Spleen (tissue), 11 donors: Measurements from ENCODE around the gene ADAMTS14. TPM values are rescaled to one million over a fixed set of nuclear protein-coding genes. Genes with fewer than 3 reads are reported as not detected.

Source experiments
- DNase-seq: peaks from one replicate; pipeline ENCODE4 v3.0.0-alpha.2; 2020
- H3K27ac ChIP-seq, 8 donors: fragments of 200-600 bp; sonication (generic) in 7 of 8; 1 replicate in 4 of 8; 2 replicates in 4 of 8; pipeline versions ENCODE4 v1.5.0 to v1.8.0; 2016 to 2021; ENCODE audit warnings: inconsistent platforms in 4 of 8, mild to moderate bottlenecking in 4 of 8, moderate library complexity in 1 of 8
- H3K27me3 ChIP-seq, 7 donors: fragments of 200-600 bp; sonication (generic) in 6 of 7; replicated peaks in 1 of 7; 1 replicate in 4 of 7; 2 replicates in 3 of 7; pipeline versions ENCODE4 v1.5.0 to v1.8.0; 2016 to 2021; ENCODE audit warnings: inconsistent platforms in 3 of 7, mild to moderate bottlenecking in 1 of 7
- H3K36me3 ChIP-seq, 6 donors: fragments of 200-600 bp; sonication (generic) in 5 of 6; 1 replicate in 4 of 6; 2 replicates in 2 of 6; pipeline versions ENCODE4 v1.5.0 to v1.8.0; 2016 to 2021; ENCODE audit warnings: inconsistent platforms in 2 of 6
- H3K4me1 ChIP-seq, 6 donors: fragments of 200-600 bp; sonication (generic) in 5 of 6; 1 replicate in 3 of 6; 2 replicates in 3 of 6; pipeline versions ENCODE4 v1.5.0 to v1.8.0; 2016 to 2021; ENCODE audit warnings: inconsistent platforms in 3 of 6
- H3K4me3 ChIP-seq, 8 donors: fragments of 200-600 bp; sonication (generic) in 7 of 8; 1 replicate in 4 of 8; 2 replicates in 4 of 8; pipeline versions ENCODE4 v1.5.0 to v1.8.0; 2016 to 2021; ENCODE audit warnings: inconsistent platforms in 4 of 8, mild to moderate bottlenecking in 4 of 8, moderate library complexity in 2 of 8
- H3K9me3 ChIP-seq, 8 donors: fragments of 200-600 bp; sonication (generic) in 7 of 8; 1 replicate in 4 of 8; 2 replicates in 4 of 8; pipeline versions ENCODE4 v1.5.0 to v1.8.0; 2016 to 2021; ENCODE audit warnings: inconsistent platforms in 4 of 8
- CTCF ChIP-seq, 11 experiments: fragments of 200-600 bp in 7 of 11; fragments of 450-650 bp in 4 of 11; sonication (generic) in 4 of 11; IDR thresholded peaks in 8 of 11; conservative IDR thresholded peaks in 3 of 11; 1 replicate in 7 of 11; 2 replicates in 4 of 11; pipeline versions ENCODE4 v1.4.0 to v1.8.0; 2016 to 2021; ENCODE audit warnings: antibody characterized with exemption in 11 of 11, inconsistent platforms in 4 of 11, mild to moderate bottlenecking in 1 of 11
- POLR2A ChIP-seq, 3 donors: fragments of 450-650 bp; IDR thresholded peaks; one replicate each; pipeline ENCODE4 v1.5.1; 2017; ENCODE audit warnings: antibody characterized with exemption in 3 of 3, mild to moderate bottlenecking in 1 of 3
- POLR2AphosphoS5 ChIP-seq, 3 donors: sonication (generic); formaldehyde crosslinking; IDR thresholded peaks; one replicate each; pipeline ENCODE4 v1.5.1; 2017; ENCODE audit warnings: antibody characterized with exemption in 3 of 3
- WGBS, 5 donors: extraction: QIAGEN DNeasy Blood & Tissue Kit in 3 of 5; methylation state at CpG; one replicate each; pipeline versions ENCODE4 v1.1.5 to v1.1.7; 2013 to 2018; 5-methylcytosine and 5-hydroxymethylcytosine counted together
- intact Hi-C: fragments of 100-400 bp; cut with DNase I; formaldehyde crosslinking; loops from one replicate; pipeline ENCODE4 v1.15.0; 2023; ENCODE audit warnings: low total_unique reads
- polyA plus RNA-seq, 3 donors: library from polyadenylated mRNA; stranded (reverse); fragments of 200-250 nt; gene quantifications; one replicate each; pipeline ENCODE4 v1.2.1, GENCODE V29; 2013
- total RNA-seq, 7 donors: library from RNA; depleted of rRNA in 3 of 7; stranded (reverse); fragments of >200 nt in 3 of 7; fragmentation: NEBNext Ultra II Directional in 4 of 7; extraction: Animal tissue kit (Norgen Biotek cat#: 25700) in 4 of 7; gene quantifications; one replicate each; pipeline versions ENCODE4 v1.1.0 to v1.2.1, GENCODE V29; 2016 to 2021
- donor health status: healthy with polysubstance abuse.
- donor health status: DM: no; HTN: no; CAD: no; lungs with moderate emphysema.
- donor health status: DM: no; HTN: no; CAD: no.
- donor health status: Bipolar disorder and iron deficiency.
- donor health status: healthy.
- donor health status: DM: no; HTN: no; CAD: no.
- donor health status: DM: yes; HTN: yes; CAD: no.

Gene ADAMTS14
- total and polyA plus RNA-seq, 10 donors, result 0.09 to 1.2 (median 0.36) TPM

GRCh38 chr10:70678250-70678635 is 5.9 kb downstream of the ADAMTS14 start:
- TF ChIP-seq POLR2A (IDR thresholded peaks at IDR 0.05), result no peak
- TF ChIP-seq POLR2AphosphoS5 (IDR thresholded peaks at IDR 0.05), result no peak
- no peak for TF ChIP-seq CTCF (IDR thresholded peaks at IDR 0.05 in 8 of 11, conservative IDR thresholded peaks at IDR 0.05 in 3 of 11)
- H3K27me3 ChIP-seq, result peaks cover 0 to 25% (median 12%) of the 10 kb centered on the region in 7 donors
- H3K4me1 ChIP-seq, result peaks cover 0 to 14% (median 2%) of the 10 kb centered on the region in 6 donors
- 84 to 93% (median 89%) methylated on average over 3 of the region's 3 CpGs for WGBS, 5 donors
- no peaks in the 10 kb centered on the region for H3K36me3 ChIP-seq
- no peak for DNase-seq
- no peak overlapping the region for H3K27ac ChIP-seq
- H3K9me3 ChIP-seq, result no peaks in the 10 kb centered on the region
- intact Hi-C loops, result no loop called here
- H3K4me3 ChIP-seq, result no peak overlapping the region

GRCh38 chr10:70678757-70679489 is 6.6 kb downstream of the ADAMTS14 start:
- no peak overlapping the region for H3K4me3 ChIP-seq
- WGBS, 5 donors, result 75 to 92% (median 86%) methylated on average over 2 to 3 of the region's 3 CpGs
- peaks cover 0 to 10% (median 0%) of the 10 kb centered on the region in 6 donors for H3K4me1 ChIP-seq
- no peaks in the 10 kb centered on the region for H3K9me3 ChIP-seq
- TF ChIP-seq POLR2A (IDR thresholded peaks at IDR 0.05) (no peak), CTCF (IDR thresholded peaks at IDR 0.05 in 8 of 11, conservative IDR thresholded peaks at IDR 0.05 in 3 of 11) (no peak)
- no peaks in the 10 kb centered on the region for H3K36me3 ChIP-seq
- peaks cover 0 to 18% (median 6%) of the 10 kb centered on the region in 7 donors for H3K27me3 ChIP-seq
- no peak for DNase-seq
- intact Hi-C loops, result no loop called here
- H3K27ac ChIP-seq, result no peak overlapping the region

GRCh38 chr10:70679498-70679897 is 7.2 kb downstream of the ADAMTS14 start:
- peaks cover 0 to 10% (median 0%) of the 10 kb centered on the region in 6 donors for H3K4me1 ChIP-seq
- H3K27me3 ChIP-seq, result peaks cover 0 to 12% (median 3%) of the 10 kb centered on the region in 7 donors
- H3K27ac ChIP-seq, result no peak overlapping the region
- H3K9me3 ChIP-seq, result no peaks in the 10 kb centered on the region
- 84 to 91% (median 89%) methylated on average over 7 to 10 of the region's 10 CpGs for WGBS, 5 donors
- H3K4me3 ChIP-seq, result no peak overlapping the region
- intact Hi-C loops, result no loop called here
- TF ChIP-seq POLR2AphosphoS5 (IDR thresholded peaks at IDR 0.05), result no peak
- no peak for TF ChIP-seq POLR2A (IDR thresholded peaks at IDR 0.05)
- TF ChIP-seq CTCF (IDR thresholded peaks at IDR 0.05 in 8 of 11, conservative IDR thresholded peaks at IDR 0.05 in 3 of 11), result no peak
- DNase-seq, result no peak
- H3K36me3 ChIP-seq, result no peaks in the 10 kb centered on the region

GRCh38 chr10:70680899-70681730 is 8.8 kb downstream of the ADAMTS14 start:
- WGBS, 5 donors, result 60 to 74% (median 69%) methylated on average over 8 to 11 of the region's 11 CpGs
- TF ChIP-seq POLR2A (IDR thresholded peaks at IDR 0.05) (no peak), CTCF (IDR thresholded peaks at IDR 0.05 in 8 of 11, conservative IDR thresholded peaks at IDR 0.05 in 3 of 11) (no peak), POLR2AphosphoS5 (IDR thresholded peaks at IDR 0.05) (no peak)
- H3K4me1 ChIP-seq, result peaks cover 0 to 10% (median 0%) of the 10 kb centered on the region in 6 donors
- no peaks in the 10 kb centered on the region for H3K27me3 ChIP-seq
- H3K27ac ChIP-seq, result no peak overlapping the region
- intact Hi-C loops, result no loop called here
- H3K9me3 ChIP-seq, result no peaks in the 10 kb centered on the region
- no peak overlapping the region for H3K4me3 ChIP-seq
- H3K36me3 ChIP-seq, result no peaks in the 10 kb centered on the region
- no peak for DNase-seq
